Kasumi-1 (cell line): ENCODE measurements around the gene RBFA.
"Not testable (repeated sequence)": the region's sequence is repeated elsewhere in the genome, so short reads cannot be mapped to it uniquely, and the experiment has no call there.

Source experiments
- DNase-seq, 2 experiments: peaks; one replicate each; lab custom pipeline; 2025; lab: John Stamatoyannopoulos, UW

RBFA gene

GRCh38 chr18:80027719-80028118 lies 6.5 kb upstream of the RBFA start:
- DNase-seq = not testable (repeated sequence)

- DNase-seq = no peak
These were observed 4.5 kb upstream of the RBFA start for GRCh38 chr18:80029690-80030089.

DNA sequence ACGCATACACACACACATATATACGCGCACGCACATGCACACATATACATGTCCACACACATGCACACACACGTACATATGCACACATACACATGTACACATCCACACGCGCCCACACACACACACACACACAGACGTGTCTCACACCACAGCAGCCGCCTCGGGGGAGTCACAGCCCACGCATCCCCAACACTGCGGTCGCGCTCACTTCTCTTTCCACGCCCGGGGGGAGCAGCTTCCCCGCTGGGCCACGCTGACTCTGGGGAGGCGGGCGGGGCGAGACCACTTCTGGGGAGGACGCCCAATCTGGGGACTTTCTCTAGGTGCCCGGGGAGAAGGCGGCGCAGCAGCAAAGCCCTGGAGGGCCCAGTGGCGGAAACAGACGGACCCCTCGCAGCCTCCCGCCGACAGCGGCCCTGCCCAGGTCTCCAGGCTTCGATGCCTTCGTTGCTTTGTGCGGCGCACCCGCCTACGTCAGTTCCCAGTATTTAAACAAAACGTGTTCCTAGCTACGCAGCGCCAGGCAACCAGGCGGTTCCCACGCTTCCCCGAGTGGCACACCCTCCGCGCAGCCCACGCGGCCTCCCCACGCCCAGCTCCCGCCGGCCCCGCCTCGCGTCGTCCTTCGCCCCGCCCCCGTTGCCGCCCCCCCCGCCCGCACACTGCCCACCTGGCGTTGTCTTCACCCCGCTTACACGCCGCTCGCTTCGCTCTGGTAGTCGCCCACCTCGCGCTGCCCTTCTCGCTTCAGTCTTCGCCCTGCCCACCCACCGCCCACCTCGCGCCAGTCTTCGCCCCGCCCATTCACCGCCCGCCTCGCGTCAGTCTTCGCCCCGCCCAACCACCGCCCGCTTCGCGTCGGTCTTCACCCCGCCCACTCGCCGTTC lies 810 bp upstream of the RBFA start:
- DNase-seq = peak in 1 of 2 experiments; percentile 54

DNA sequence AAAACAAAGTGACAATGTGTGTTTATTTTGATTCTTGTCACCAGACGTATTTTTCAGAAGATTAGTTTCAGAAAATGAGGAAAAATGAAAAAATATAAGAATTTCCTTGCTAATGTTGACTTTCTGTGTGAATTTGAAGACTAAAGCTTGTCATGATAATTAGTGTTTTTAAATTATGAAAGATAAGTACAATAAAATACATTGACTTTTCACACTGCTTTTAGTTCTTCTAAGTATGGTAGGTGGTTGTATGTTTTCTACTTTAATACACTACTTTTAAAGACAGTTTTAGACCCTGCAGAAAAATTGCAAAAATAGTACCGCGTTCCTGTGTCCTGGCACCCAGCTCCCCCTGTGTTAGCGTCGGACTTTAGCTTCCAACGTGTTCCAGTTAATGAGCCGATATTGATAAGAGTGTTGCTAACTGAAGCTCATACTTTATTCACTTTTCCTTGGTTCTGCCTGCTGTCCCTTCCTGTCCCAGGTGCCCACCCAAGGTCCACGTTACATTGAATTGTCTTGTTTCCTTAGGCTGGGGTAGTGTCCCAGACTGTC lies 695 bp downstream of the RBFA start:
- DNase-seq = peak in 1 of 2 experiments; percentile 21

DNA sequence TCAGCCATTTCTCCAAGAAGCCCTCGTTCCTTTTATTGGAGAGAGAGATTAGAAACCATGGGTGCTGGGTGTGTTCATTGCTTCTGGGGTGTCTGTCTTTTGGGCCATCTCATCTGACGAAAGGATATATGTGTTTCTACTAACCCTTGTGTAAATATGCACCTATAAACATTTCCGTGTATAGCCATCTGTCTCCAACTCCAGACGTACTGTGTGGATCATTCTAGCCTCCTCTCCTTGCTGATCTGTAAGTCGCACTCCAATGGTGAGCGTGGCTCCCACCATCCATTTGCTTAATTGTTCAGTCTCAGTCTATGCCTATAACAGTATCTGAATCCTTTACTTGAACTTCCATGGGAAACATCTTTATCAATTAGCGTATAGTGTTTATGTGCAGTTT lies 1.8 kb downstream of the RBFA start:
- no peak for DNase-seq

- no peak for DNase-seq
These were observed 3.1 kb downstream of the RBFA start for GRCh38 chr18:80037300-80037699.

DNA sequence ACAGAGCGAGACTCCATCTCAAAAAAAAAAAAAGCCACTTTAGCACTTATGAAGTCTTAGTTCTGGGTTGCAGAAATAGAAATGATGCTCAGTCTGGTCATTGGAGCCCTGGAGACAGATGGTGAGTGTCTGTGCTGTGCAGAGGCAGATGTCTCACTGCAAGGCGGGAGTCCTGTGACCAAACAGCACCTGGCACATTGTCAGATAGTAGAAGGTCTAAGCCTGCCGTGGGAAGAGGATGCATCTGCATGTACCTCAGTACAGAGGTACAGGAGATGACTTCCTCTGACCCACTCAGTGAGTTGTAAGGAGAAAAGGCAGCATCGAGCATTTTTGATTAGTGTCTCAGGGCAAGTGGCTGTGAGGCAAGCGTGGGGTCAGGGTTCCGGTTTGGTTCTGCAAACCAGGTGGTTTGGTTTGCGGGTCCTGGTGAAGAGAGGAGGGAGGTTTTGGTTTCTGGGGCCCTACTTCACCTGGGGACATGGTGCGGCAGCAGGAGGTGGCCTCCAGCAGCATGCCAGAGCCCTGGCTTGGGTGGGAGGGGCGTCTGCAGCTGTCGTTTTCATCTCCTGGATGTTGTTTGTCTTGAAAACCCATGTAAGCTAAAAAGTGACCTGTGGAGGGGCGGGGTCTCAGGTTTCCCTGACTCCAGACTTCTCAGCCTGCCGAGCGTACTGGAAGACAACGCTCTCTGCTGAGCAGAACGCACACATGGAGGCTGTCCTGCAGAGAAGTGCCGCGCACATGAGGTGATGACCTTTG lies 3.8 kb downstream of the RBFA start:
- no peak for DNase-seq

DNA sequence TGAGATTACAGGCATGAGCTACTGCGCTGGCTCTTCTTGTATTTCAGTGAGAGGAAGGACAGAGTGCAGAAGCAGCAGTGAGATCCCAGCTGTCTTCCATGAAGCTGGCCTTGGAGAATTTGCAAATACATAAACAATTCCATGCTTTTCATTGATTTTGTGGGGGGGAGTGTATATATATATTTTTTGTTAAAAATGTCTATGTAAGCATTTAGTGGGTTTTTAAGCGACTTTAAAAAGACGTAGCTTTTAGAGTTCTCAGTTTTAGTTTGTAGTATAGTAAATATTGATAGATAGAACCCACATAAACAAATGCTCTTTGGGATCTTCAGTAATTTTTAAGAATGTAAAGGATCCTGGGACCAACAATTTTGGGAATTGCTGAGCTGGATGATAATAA lies 6.3 kb downstream of the RBFA start:
- no peak for DNase-seq

- no peak for DNase-seq
These were observed 7.2 kb downstream of the RBFA start for GRCh38 chr18:80041424-80041823.

DNA sequence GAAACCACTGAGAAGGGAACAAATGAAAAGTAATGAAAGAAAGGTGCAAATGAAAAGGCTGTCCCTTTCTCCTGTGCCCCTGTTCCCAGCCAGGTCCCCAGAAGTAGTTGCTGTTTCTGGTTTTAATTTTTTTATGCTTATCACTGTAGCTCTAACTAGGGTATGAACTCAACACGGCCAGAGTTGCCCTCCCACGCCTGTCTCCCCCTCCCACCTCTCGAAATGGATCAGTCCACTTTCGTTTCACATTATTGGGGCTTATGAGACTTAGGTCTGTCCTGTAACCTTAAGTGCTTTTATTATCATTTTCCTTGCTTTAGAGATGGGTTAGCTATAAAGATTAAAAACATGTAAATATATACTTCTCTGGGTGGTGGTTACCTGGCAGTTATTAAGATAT lies 8.6 kb downstream of the RBFA start:
- DNase-seq = no peak

GRCh38 chr18:80044072-80044471 lies 9.8 kb downstream of the RBFA start:
- DNase-seq = no peak

- DNase-seq = no peak
These were observed 11.8 kb downstream of the RBFA start for GRCh38 chr18:80046011-80046410.

GRCh38 chr18:80046431-80046830 lies 12.2 kb downstream of the RBFA start:
- no peak for DNase-seq

DNA sequence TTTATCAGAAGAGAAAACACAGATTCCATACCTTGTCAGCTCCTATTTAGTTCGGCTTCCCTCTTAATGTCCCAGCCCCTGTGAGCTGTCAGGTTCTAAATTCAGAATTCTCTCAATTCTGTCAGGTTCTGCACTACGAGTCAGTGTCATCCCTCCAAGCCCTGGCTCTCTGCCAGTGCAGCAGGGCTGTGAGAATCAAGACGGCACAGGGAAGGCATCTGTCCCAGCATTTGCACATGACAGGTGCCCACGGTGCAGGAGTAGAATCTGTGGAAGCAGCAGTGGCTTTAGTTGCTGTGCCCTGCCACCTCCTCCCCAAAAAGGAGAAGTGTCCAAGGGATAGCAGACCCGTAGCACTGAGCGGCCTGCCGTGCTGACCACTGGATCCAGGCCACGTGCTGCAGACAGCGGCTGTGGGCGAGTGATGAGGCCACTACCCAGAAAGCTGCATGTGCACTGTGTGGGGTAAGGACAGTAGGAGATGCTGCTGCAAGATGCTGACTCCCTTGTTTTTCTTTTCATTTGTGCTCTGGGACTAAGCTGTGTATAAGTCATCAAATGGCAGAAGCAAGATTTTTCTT lies 12.8 kb downstream of the RBFA start:
- no peak for DNase-seq

- DNase-seq = no peak
These were observed 16.6 kb downstream of the RBFA start for GRCh38 chr18:80050797-80051196.

DNA sequence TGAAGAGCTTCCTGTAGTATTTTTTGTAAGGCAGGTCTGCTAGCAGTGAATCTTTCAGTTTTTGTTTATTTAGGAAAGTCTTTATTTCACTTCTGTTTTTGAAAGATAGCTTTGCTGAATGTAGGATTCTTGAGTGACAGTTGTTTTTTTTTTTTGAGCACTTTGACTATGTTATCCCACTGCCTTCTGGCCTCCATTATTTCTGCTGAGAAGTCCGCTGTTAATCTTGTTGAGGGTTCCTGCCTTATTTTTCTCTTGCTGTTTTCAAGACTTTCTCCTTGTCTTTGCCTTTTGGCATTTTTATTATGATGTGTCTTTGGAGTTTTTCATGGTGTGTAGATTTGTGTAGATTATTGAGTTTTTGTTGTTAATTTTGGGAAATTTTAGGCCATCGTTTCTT lies 21.9 kb downstream of the RBFA start:
- DNase-seq = peak in 1 of 2 experiments; percentile 22

GRCh38 chr18:80059945-80060344 lies 25.7 kb downstream of the RBFA start:
- DNase-seq = no peak

DNA sequence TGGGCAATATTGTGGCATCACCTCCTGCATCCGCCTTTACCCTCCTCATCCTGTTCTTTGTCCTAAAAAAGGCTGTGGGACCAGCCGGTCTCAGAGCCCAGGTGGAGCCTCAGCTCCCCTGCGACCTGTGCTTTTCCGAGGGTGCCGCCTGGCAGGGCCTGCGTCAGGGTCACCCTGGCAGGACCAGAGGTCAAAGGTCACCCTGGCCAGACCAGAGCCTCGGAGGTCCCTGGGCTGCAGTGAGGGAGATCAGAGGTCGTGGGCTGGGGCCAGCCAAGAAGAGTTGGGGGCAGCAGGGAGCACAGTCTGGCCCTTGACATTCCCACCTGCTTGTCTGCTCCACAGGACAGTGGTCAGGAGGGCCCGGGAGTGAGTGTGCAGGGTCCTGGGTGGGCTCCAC lies 31.5 kb downstream of the RBFA start:
- DNase-seq = no peak

GRCh38 chr18:80067321-80067720 lies 33.1 kb downstream of the RBFA start:
- no peak for DNase-seq

GRCh38 chr18:80067897-80068296 lies 33.7 kb downstream of the RBFA start:
- DNase-seq = no peak

- DNase-seq = no peak
These were observed 34.5 kb downstream of the RBFA start for GRCh38 chr18:80068571-80069272.

- DNase-seq = no peak
These were observed 36.6 kb downstream of the RBFA start for GRCh38 chr18:80070825-80071224.
